Right lobe of liver (tissue), 6 donors: ENCODE measurements around the gene ENOX2. TPM values are rescaled to one million over a fixed set of nuclear protein-coding genes. Genes with fewer than 3 reads are reported as not detected.

Source experiments
- ATAC-seq, 4 donors: fragments of 200-7000 bp; cut with Tn5 transposase; one replicate each; pipeline ENCODE4 v1.9.1; 2020; ENCODE audit warnings: mild to moderate bottlenecking in 4 of 4, moderate library complexity in 4 of 4
- DNase-seq, 3 donors: peaks; one replicate each; pipeline ENCODE4 v3.0.0-alpha.2; 2020
- H3K27ac ChIP-seq, 3 donors: fragments of 200-600 bp; one replicate each; pipeline ENCODE4 v1.8.0; 2022
- H3K27me3 ChIP-seq, 2 donors: fragments of 200-600 bp; one replicate each; pipeline ENCODE4 v1.8.0; 2022
- H3K36me3 ChIP-seq, 4 donors: fragments of 200-600 bp; sonication (generic) in 1 of 4; one replicate each; pipeline versions ENCODE4 v1.5.1 to v1.8.0; 2017 to 2022; ENCODE audit warnings: control low read depth in 1 of 4
- H3K4me1 ChIP-seq, 4 donors: fragments of 200-600 bp; sonication (generic) in 1 of 4; one replicate each; pipeline versions ENCODE4 v1.5.1 to v1.8.0; 2017 to 2022; ENCODE audit warnings: control low read depth in 1 of 4
- H3K4me3 ChIP-seq, 3 donors: fragments of 200-600 bp; one replicate each; pipeline ENCODE4 v1.8.0; 2022
- H3K9me3 ChIP-seq, 4 donors: fragments of 200-600 bp; sonication (generic) in 1 of 4; one replicate each; pipeline versions ENCODE4 v1.5.1 to v1.8.0; 2017 to 2022; ENCODE audit warnings: control low read depth in 1 of 4
- CTCF ChIP-seq, 4 donors: fragments of 200-600 bp in 3 of 4; fragments of 450-650 bp in 1 of 4; IDR thresholded peaks; one replicate each; pipeline versions ENCODE4 v1.5.1 to v1.8.0; 2016 to 2022; ENCODE audit warnings: antibody characterized with exemption in 4 of 4, mild to moderate bottlenecking in 2 of 4
- POLR2A ChIP-seq: fragments of 450-650 bp; IDR thresholded peaks from one replicate; pipeline ENCODE4 v1.6.1; 2017; ENCODE audit warnings: antibody characterized with exemption, mild to moderate bottlenecking
- WGBS: methylation state at CpG from one replicate; pipeline ENCODE4 v1.1.6; 2018; ENCODE audit warnings: low coverage, low lambda C conversion rate; ENCODE audit not compliant: insufficient coverage; ENCODE audit errors: missing lambda C conversion rate; 5-methylcytosine and 5-hydroxymethylcytosine counted together
- intact Hi-C, 2 donors: fragments of 100-400 bp; cut with DNase I; formaldehyde crosslinking; loops; one replicate each; pipeline versions ENCODE4 v1.11.2 to v1.14.1; 2022
- total RNA-seq, 6 experiments: library from RNA; depleted of rRNA in 2 of 6; stranded (reverse); fragments of >200 nt in 2 of 6; fragmentation: NEBNext Ultra II Directional in 3 of 6; extraction: Animal tissue kit (Norgen Biotek cat#: 25700) in 3 of 6; gene quantifications; one replicate each; pipeline versions ENCODE4 v1.1.0 to v1.2.4, GENCODE V29; 2016 to 2023
- donor health status: DM: no; HTN: yes; CAD: no.
- donor health status: DM: no; HTN: no; CAD: no.
- donor health status: DM: no; HTN: no; CAD: no.
- donor health status: DM: no; HTN: yes; CAD: no.
- donor health status: DM: no; HTN: yes; CAD: no.

ENOX2 gene
- total RNA-seq, 6 experiments from 2014 or later: 6.9 to 14.7 (median 10.8) TPM

GRCh38 chrX:130772105-130772775, 130.8 kb downstream of the ENOX2 start:
- no peak for TF ChIP-seq POLR2A
- no peak for TF ChIP-seq CTCF (IDR thresholded peaks at IDR 0.05)

GRCh38 chrX:130771648-130772047, 131.4 kb downstream of the ENOX2 start:
- Histone ChIP-seq H3K4me3 (no peak overlapping the region), H3K36me3 (no peaks in the 10 kb centered on the region), H3K9me3 (no peaks in the 10 kb centered on the region), H3K4me1 (peaks cover 0 to 3% (median 0%) of the 10 kb centered on the region in 4 donors), H3K27me3 (no peaks in the 10 kb centered on the region), H3K27ac (no peak overlapping the region)
- 63% methylated on average over 1 of the region's 1 CpG for WGBS
- ATAC-seq: no peak
- no peak for DNase-seq
- TF ChIP-seq CTCF (IDR thresholded peaks at IDR 0.05) (no peak), POLR2A (no peak)
- intact Hi-C loops: no loop called here

More at GRCh38 chrX:130772105-130772775, 130.8 kb downstream of the ENOX2 start:
- Histone ChIP-seq H3K27me3 (no peaks in the 10 kb centered on the region), H3K4me3 (no peak overlapping the region), H3K27ac (no peak overlapping the region), H3K9me3 (no peaks in the 10 kb centered on the region), H3K36me3 (no peaks in the 10 kb centered on the region), H3K4me1 (peaks cover 0 to 3% (median 0%) of the 10 kb centered on the region in 4 donors)
- peak in 1 of 4 donors; percentile 28 for ATAC-seq
- no peak for DNase-seq
- intact Hi-C loops: no loop called here
- WGBS: 37% methylated on average over 4 of the region's 4 CpGs

- DNase-seq: no peak
- peaks cover 0 to 3% (median 0%) of the 10 kb centered on the region in 4 donors for H3K4me1 ChIP-seq
- H3K36me3 ChIP-seq: no peaks in the 10 kb centered on the region
- no peaks in the 10 kb centered on the region for H3K9me3 ChIP-seq
- intact Hi-C loops: no loop called here
- 61% methylated on average over 2 of the region's 2 CpGs for WGBS
- no peak overlapping the region for H3K4me3 ChIP-seq
- TF ChIP-seq CTCF (IDR thresholded peaks at IDR 0.05) (no peak), POLR2A (no peak)
- H3K27me3 ChIP-seq: no peaks in the 10 kb centered on the region
- no peak overlapping the region for H3K27ac ChIP-seq
- ATAC-seq: no peak
Measured at GRCh38 chrX:130771230-130771629, 131.8 kb downstream of the ENOX2 start.

- DNase-seq (no peak), ATAC-seq (no peak)
- Histone ChIP-seq H3K27me3 (no peaks in the 10 kb centered on the region), H3K9me3 (no peaks in the 10 kb centered on the region), H3K4me3 (no peak overlapping the region), H3K4me1 (peaks cover 0 to 3% (median 0%) of the 10 kb centered on the region in 4 donors), H3K36me3 (no peaks in the 10 kb centered on the region), H3K27ac (no peak overlapping the region)
- TF ChIP-seq CTCF (IDR thresholded peaks at IDR 0.05): no peak
- no peak for TF ChIP-seq POLR2A
- intact Hi-C loops: no loop called here
- WGBS: 35% methylated on average over 2 of the region's 3 CpGs
Measured at GRCh38 chrX:130770615-130771014, 132.4 kb downstream of the ENOX2 start.
